Prostate gland (tissue), 2 donors: ENCODE data around the gene FARS2.

Source experiments
- CTCF ChIP-seq, 4 experiments: fragments of 200-600 bp in 2 of 4; fragments of 450-650 bp in 2 of 4; sonication (generic) in 2 of 4; IDR thresholded peaks; 1 replicate in 3 of 4; 2 replicates in 1 of 4; pipeline ENCODE4 v1.5.1; 2016 to 2019; ENCODE audit warnings: antibody characterized with exemption in 4 of 4, mild to moderate bottlenecking in 2 of 4, moderate library complexity in 2 of 4
- POLR2A ChIP-seq: fragments of 450-650 bp; IDR thresholded peaks from one replicate; pipeline ENCODE4 v1.6.1; 2016; ENCODE audit warnings: antibody characterized with exemption, mild to moderate bottlenecking
- POLR2AphosphoS5 ChIP-seq: sonication (generic); formaldehyde crosslinking; IDR thresholded peaks from one replicate; pipeline ENCODE4 v1.6.1; 2017; ENCODE audit warnings: antibody characterized with exemption

- no peak for TF ChIP-seq CTCF (IDR thresholded peaks at IDR 0.05)
- no peak for TF ChIP-seq POLR2A
- no peak for TF ChIP-seq POLR2AphosphoS5
Observed at GRCh38 chr6:5656226-5656625, 394.9 kb downstream of the FARS2 start.
